KOPT-K1 (cell line): ENCODE results near the gene NDRG2.

ENCODE experiments used
- H3K27ac ChIP-seq: fragments of 200-600 bp; sonication (generic); 2 replicates; pipeline ENCODE4 v1.5.1; 2016; ENCODE audit warnings: antibody characterized with exemption, mild to moderate bottlenecking, low read depth, low read length; ENCODE audit not compliant: poor library complexity, severe bottlenecking
- H3K36me3 ChIP-seq: fragments of 200-600 bp; sonication (generic); 2 replicates; pipeline ENCODE4 v1.5.1; 2017; ENCODE audit warnings: antibody characterized with exemption, mild to moderate bottlenecking, low read length, moderate library complexity; ENCODE audit not compliant: insufficient read depth
- H3K9me3 ChIP-seq: fragments of 200-600 bp; sonication (generic); 2 replicates; pipeline ENCODE4 v1.5.1; 2017; ENCODE audit warnings: antibody characterized with exemption, low read length, mild to moderate bottlenecking; ENCODE audit not compliant: insufficient read depth, poor library complexity, severe bottlenecking

NDRG2 gene

GRCh38 chr14:21024585-21025370 lies at the start of gene NDRG2:
Gene NDRG2, minus strand, starts transcription at chr14:21025061. Its CDS starts 1,746 bp downstream, at chr14:21023315.
- no peaks in the 10 kb centered on the region for H3K36me3 ChIP-seq
- no peak within 1 kb of the TSS for H3K27ac ChIP-seq
- no peaks in the 10 kb centered on the region for H3K9me3 ChIP-seq

DNA sequence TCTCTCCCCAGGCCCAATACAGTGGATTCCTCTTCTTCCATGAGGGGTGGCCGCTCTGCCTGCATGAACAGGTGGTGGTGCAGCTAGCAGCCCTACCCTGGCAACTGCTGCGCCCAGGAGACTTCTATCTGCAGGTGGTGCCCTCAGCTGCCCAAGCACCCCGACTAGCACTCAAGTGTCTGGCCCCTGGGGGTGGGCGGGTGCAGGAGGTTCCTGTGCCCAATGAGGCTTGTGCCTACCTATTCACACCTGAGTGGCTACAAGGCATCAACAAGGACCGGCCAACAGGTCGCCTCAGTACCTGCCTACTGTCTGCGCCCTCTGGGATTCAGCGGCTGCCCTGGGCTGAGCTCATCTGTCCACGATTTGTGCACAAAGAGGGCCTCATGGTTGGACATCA lies 49.1 kb upstream of the NDRG2 start:
- H3K36me3 ChIP-seq, result no peaks in the 10 kb centered on the region
- no peak overlapping the region for H3K27ac ChIP-seq
- H3K9me3 ChIP-seq, result no peaks in the 10 kb centered on the region

GRCh38 chr14:21072781-21073339 lies 48.0 kb upstream of the NDRG2 start:
- Histone ChIP-seq H3K36me3 (no peaks in the 10 kb centered on the region), H3K27ac (no peak overlapping the region), H3K9me3 (no peaks in the 10 kb centered on the region)

GRCh38 chr14:21072031-21072473 lies 47.2 kb upstream of the NDRG2 start:
- Histone ChIP-seq H3K27ac (no peak overlapping the region), H3K9me3 (no peaks in the 10 kb centered on the region), H3K36me3 (no peaks in the 10 kb centered on the region)

GRCh38 chr14:21071225-21072030 lies 46.6 kb upstream of the NDRG2 start:
- Histone ChIP-seq H3K27ac (no peak overlapping the region), H3K9me3 (no peaks in the 10 kb centered on the region), H3K36me3 (no peaks in the 10 kb centered on the region)

- no peak overlapping the region for H3K27ac ChIP-seq
- H3K36me3 ChIP-seq, result no peaks in the 10 kb centered on the region
- no peaks in the 10 kb centered on the region for H3K9me3 ChIP-seq
Observed at GRCh38 chr14:21070610-21071224, 45.9 kb upstream of the NDRG2 start.

- H3K9me3 ChIP-seq, result no peaks in the 10 kb centered on the region
- H3K36me3 ChIP-seq, result no peaks in the 10 kb centered on the region
- no peak within 1 kb of the TSS for H3K27ac ChIP-seq
Observed at GRCh38 chr14:21070083-21070609, 45.3 kb upstream of the NDRG2 start, which contains the start of gene ARHGEF40. Gene ARHGEF40, plus strand, starts transcription at chr14:21070304. Its CDS starts 93 bp downstream, at chr14:21070397.

DNA sequence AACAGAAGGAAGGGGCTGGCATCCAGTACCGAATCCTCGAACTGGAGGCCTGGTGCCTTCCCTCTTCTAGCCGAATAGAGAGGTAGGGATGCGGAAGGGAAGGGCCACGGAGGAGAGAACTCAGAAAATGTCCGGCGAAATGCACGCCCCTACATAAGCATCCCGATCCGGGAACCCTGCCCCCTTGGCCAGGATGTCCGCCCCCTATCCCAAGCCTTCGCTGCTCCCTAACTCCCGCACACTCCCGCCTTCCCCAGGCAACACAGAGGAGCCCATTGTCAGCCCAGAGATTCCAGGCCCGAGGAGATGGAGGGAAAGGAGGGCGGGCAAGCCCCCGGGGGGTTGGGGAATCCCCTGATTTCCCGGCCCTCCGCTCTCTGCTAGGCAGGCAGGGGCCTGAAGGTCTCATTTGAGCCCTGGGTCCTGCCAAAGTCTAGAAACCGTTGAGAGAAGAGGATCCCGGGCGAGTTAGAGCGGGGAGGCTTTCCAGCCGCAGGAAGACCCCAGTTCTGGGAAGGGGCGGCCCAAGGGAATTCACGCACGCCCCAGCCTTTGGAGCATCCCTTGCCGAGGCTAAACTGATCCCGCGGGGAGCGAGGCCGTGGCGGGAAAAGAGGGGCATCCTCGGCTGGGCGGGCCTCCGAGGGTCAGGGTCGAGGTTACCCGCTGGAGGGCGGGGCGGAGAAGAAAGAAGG lies 44.7 kb upstream of the NDRG2 start:
- Histone ChIP-seq H3K9me3 (no peaks in the 10 kb centered on the region), H3K27ac (no peak overlapping the region), H3K36me3 (no peaks in the 10 kb centered on the region)

GRCh38 chr14:21068521-21069387 lies 43.9 kb upstream of the NDRG2 start:
- no peaks in the 10 kb centered on the region for H3K36me3 ChIP-seq
- no peak overlapping the region for H3K27ac ChIP-seq
- H3K9me3 ChIP-seq, result no peaks in the 10 kb centered on the region

GRCh38 chr14:21066882-21067502 lies 42.1 kb upstream of the NDRG2 start:
- Histone ChIP-seq H3K9me3 (no peaks in the 10 kb centered on the region), H3K27ac (no peak overlapping the region), H3K36me3 (no peaks in the 10 kb centered on the region)

- no peak overlapping the region for H3K27ac ChIP-seq
- no peaks in the 10 kb centered on the region for H3K36me3 ChIP-seq
Observed at GRCh38 chr14:21063479-21063878, 38.6 kb upstream of the NDRG2 start.

DNA sequence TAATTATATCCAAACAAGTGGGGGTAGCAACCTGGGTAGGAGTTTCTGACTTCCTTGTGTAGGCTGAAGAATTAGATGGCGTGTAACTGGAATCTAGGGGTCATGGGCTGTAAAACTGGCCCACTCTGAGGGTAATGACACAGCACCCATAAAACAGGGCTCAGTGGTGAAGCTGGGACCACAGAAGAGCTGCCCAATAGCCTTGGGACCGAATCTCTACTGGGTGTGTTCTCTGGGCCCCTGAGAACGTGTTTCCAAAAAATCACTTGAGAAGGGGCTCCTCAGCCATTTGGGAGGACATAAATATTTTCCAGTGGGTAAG lies 36.4 kb upstream of the NDRG2 start:
- H3K36me3 ChIP-seq, result no peaks in the 10 kb centered on the region
- H3K27ac ChIP-seq, result no peak overlapping the region
- H3K9me3 ChIP-seq, result no peaks in the 10 kb centered on the region

More at GRCh38 chr14:21063479-21063878, 38.6 kb upstream of the NDRG2 start:
- no peaks in the 10 kb centered on the region for H3K9me3 ChIP-seq

DNA sequence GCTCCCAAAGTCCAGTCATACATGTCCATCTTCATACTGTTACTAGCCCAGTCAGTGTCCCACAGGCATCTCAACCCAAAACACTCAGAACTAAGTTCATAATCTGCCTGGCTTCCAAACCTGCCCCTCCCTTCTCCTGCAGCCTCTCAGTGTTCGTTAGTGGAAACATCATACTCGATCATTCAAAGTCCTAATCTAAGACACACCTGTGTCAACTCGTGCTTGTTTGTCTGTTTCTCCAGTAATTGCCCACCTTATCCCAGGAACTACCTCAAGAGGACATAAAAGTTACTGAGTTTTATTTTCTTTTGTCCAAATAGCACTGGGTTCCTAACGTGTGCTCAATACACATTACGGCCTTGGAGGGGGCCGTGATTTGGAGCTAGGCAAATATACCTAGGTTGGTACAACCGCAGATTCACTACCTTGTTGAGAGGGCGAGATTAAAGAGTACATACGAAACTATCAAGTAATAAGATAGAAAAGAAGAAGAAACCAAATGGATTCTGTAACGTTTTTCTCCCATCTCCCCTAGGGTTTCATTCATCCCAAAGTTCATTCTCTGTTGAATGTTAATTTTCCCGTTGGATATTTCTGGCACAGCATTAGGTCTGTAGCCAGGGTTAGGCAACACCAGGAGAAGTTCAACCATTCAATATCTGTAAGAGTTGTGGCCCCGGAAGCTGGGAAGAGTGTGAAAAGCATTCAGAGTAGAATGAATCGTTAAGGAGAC lies 35.9 kb upstream of the NDRG2 start:
- Histone ChIP-seq H3K9me3 (no peaks in the 10 kb centered on the region), H3K27ac (no peak overlapping the region), H3K36me3 (no peaks in the 10 kb centered on the region)
